HG02970 (cell line): ENCODE data around the gene IL10RA.
A peak's percentile ranks its signal among the peaks of the same experiment; 100 is the strongest.

Experiments used
- ATAC-seq: cut with Tn5 transposase; IDR thresholded peaks from one replicate; pipeline ENCODE4 v1.9.1; 2021; ENCODE audit warnings: mild to moderate bottlenecking, moderate library complexity, moderate number of reproducible peaks; ENCODE audit not compliant: unreplicated experiment, low FRiP score

The IL10RA gene

DNA sequence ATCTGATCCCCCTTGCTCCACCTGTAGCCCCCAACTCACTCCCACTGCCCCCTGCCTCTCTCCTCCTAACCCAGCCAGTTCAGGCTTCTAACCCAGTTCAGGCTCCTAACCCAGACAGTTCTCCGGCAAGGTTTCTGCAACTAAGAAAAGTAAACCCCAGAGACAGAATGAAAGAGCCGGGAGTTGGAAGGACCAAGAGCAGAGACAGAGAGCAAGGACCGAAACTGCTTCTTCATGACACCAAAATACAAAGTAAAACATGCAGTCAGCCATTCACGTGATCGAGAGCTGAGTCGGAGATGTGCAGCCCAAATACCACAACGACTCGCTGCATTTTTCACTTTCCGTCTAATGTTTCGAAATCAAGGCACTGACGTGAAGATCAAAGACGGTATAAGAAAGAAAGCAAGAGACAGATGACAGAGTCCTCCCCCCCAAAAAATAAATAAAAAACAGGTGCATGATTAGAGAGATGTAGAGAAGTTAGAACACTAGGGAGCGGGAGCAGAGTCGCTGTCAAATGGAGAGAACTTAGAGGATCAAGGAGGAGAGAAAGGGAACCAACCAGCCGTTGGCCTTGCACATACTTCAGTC, 884 bp downstream of the IL10RA start:
- ATAC-seq, result peak; percentile 38

- no peak for ATAC-seq
Observed at GRCh38 chr11:117989351-117990102, 3.3 kb downstream of the IL10RA start.

GRCh38 chr11:117992136-117992535, 5.9 kb downstream of the IL10RA start:
- ATAC-seq, result no peak

GRCh38 chr11:117992620-117993019, 6.4 kb downstream of the IL10RA start:
- no peak for ATAC-seq

GRCh38 chr11:117993988-117994745, 8.0 kb downstream of the IL10RA start:
- ATAC-seq, result no peak

DNA sequence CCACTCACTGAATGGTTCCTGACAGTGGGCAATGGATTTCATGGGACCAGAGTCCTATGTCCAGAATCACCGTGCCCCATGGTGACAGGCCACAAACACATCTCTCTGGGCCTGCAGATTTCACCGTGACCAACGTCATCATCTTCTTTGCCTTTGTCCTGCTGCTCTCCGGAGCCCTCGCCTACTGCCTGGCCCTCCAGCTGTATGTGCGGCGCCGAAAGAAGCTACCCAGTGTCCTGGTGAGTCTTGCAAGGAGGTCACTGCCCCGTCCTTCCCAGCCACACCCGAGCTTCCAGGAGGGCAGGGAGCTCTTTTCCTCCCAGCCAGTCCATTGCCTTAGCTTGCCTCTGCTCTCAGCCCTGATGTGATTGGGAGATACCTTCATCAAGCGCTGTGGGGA, 9.3 kb downstream of the IL10RA start:
- ATAC-seq, result no peak

- no peak for ATAC-seq
Observed at GRCh38 chr11:117996058-117996457, 9.9 kb downstream of the IL10RA start.

GRCh38 chr11:117997406-117997805, 11.2 kb downstream of the IL10RA start:
- ATAC-seq, result no peak

DNA sequence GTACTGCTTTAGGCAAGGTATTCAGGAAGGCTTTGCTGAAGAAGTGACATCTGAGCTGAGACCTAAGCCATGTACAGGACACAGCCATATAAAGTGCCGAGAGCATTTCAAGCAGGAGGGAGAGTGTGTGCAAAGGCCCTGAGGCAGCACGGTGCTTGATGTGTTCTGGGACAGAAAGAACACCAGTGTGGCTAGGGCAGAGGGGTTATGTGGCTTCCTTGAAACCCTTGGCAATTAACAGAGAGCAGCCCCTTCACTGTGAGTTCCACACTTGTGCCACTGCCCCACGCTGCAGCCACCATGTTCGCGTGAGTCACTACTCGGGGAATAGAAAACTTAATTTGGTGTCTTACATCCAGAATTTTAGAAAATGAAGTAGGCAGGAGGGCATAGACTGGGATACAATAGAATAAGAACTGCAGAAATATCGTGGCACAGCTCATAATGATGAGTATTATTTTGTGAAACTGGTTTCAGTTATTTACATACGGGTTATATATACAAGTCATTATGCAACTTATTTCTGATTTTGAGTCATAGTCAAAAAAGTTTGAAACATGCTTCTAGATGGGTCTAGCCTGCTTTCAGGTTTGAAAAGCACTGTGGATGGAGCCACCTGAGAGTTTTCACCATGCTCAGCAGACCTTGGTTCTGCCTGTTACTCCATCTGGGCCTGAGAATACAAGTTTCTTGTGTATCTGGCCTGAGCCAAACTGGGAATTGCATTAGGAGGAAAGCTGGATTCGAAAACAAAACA, 11.8 kb downstream of the IL10RA start:
- ATAC-seq, result no peak

GRCh38 chr11:117998664-117999353, 12.6 kb downstream of the IL10RA start:
- no peak for ATAC-seq

DNA sequence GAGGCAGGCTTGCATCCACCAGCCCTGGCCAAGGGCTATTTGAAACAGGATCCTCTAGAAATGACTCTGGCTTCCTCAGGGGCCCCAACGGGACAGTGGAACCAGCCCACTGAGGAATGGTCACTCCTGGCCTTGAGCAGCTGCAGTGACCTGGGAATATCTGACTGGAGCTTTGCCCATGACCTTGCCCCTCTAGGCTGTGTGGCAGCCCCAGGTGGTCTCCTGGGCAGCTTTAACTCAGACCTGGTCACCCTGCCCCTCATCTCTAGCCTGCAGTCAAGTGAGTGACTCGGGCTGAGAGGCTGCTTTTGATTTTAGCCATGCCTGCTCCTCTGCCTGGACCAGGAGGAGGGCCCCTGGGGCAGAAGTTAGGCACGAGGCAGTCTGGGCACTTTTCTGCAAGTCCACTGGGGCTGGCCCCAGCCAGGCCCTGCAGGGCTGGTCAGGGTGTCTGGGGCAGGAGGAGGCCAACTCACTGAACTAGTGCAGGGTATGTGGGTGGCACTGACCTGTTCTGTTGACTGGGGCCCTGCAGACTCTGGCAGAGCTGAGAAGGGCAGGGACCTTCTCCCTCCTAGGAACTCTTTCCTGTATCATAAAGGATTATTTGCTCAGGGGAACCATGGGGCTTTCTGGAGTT, 13.3 kb downstream of the IL10RA start:
- no peak for ATAC-seq

DNA sequence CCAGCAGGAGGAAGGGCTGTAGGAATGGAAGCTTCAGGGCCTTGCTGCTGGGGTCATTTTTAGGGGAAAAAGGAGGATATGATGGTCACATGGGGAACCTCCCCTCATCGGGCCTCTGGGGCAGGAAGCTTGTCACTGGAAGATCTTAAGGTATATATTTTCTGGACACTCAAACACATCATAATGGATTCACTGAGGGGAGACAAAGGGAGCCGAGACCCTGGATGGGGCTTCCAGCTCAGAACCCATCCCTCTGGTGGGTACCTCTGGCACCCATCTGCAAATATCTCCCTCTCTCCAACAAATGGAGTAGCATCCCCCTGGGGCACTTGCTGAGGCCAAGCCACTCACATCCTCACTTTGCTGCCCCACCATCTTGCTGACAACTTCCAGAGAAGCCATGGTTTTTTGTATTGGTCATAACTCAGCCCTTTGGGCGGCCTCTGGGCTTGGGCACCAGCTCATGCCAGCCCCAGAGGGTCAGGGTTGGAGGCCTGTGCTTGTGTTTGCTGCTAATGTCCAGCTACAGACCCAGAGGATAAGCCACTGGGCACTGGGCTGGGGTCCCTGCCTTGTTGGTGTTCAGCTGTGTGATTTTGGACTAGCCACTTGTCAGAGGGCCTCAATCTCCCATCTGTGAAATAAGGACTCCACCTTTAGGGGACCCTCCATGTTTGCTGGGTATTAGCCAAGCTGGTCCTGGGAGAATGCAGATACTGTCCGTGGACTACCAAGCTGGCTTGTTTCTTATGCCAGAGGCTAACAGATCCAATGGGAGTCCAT, 14.1 kb downstream of the IL10RA start:
- no peak for ATAC-seq

DNA sequence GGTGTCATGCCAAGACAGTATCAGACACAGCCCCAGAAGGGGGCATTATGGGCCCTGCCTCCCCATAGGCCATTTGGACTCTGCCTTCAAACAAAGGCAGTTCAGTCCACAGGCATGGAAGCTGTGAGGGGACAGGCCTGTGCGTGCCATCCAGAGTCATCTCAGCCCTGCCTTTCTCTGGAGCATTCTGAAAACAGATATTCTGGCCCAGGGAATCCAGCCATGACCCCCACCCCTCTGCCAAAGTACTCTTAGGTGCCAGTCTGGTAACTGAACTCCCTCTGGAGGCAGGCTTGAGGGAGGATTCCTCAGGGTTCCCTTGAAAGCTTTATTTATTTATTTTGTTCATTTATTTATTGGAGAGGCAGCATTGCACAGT, 14.6 kb downstream of the IL10RA start:
- no peak for ATAC-seq

GRCh38 chr11:118001494-118001971, 15.3 kb downstream of the IL10RA start:
- no peak for ATAC-seq

GRCh38 chr11:118002010-118002540, 15.9 kb downstream of the IL10RA start:
- ATAC-seq, result no peak

DNA sequence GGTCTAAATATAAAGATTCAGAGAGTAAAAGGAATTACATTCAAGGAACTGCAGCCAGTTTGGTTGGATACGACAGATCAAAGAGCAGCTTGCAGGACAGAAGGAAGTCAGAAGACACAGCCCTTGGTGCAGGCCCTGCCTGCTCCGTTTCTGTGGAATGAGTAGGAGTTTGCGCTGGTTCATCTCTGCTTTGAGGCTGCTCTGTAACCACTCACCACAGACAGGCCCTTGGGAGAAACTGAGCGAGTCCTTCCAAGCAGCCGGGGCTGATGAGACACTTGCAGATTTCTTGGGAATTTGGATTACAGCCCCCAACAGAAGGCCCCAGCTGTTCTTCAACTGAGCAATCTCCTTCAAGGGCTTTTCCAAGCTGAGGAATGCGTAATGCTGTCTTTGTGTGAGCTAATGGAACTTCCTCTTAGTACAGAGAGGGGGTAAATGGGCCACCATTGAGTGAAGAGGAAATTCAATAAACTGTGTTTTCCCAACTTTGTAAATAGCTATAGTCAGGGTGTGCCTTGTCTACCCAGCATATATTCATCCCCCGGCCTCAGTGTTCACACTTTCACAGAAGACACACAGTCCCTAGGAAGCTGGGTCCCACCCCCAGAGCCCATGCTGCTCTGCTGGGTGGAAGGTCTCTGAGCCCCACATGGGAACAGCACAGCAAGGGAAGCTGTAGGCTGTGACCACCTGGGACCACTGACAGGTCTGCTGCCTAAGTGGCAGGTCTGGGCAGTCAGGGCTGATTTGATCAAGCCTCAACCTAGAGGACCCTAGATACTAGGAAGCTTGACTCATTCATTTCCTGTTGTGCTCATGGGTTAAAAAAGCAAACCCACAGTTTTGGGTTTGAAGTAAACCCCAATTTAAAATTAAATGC, 16.6 kb downstream of the IL10RA start:
- ATAC-seq, result no peak

DNA sequence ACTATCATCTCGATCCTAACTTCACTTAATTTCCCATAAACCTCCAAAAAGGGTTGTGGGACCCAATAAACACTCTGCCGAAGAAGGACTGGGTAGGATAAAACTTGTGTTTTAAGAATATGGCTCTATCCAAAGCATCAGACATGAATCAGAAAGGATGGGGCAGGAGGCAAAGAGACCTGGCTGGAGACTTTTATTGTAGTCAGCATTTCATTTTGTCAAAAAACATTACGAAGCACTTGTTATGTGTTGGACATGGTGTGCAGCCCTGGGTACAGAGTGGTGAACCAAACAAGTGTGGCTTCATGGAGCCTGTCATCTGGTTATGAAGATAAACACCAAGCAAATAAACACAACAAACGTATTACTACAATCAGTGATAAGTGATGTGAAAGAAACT, 17.3 kb downstream of the IL10RA start:
- no peak for ATAC-seq
